HL-60/S4 treated with phorbol 12-myristate 13-acetate at 8.2 ng/mL for 4 days and 3 days (cell line): ENCODE data around the gene ITPRIP.

ENCODE experiments used
- in situ Hi-C: fragments of 300-500 bp; cut with MboI; formaldehyde crosslinking; loops from 2 replicates; pipeline ENCODE4 v1.15.0; 2022; ENCODE audit warnings: low sequenced_read_pairs

Gene ITPRIP

DNA sequence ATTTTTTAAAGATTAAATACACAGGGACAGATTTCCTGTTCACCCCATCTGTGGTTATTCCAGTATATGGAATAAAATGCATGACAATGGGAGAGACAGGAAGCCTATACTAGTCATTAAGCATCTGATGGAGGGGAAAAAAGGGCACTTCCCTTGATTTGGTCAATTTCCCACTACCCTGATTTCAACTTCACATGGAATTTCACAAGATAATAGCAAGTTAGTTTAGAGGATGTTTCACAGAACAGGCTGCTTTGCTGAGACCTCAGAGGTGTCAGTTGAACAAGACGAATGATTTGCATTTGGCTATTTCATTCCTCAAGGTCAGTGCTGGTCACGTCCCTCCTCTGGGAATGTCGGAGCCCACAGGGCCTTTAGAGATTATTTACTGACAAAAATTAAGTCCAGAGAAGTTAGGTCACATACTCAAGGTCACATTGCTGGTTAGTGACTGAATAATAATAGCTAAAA lies 4.7 kb upstream of the ITPRIP start:
- in situ Hi-C loops: loop anchor here (10.0 kb wide), 1 partner anchor 48 kb away; no protein-coding TSS in a partner anchor

DNA sequence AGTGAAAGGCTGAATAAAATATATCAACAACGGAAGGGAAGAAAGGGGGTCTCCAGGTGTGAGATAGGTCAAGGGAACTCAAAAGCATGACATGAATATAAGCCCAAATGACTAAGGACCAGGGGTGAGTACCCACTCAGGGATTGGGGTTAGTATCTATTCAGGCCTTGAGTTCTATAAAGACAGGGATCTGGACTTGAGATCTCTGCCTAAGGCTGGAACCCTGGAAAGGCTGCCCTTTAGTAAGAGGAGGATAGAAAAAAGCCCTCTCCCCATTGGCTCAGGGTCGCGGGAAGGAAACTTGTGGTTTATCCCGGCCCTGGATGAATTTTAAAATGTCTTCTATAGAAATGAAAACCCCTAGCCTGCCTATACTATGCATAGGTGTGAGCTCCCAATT lies 2.4 kb upstream of the ITPRIP start:
- in situ Hi-C loops: loop anchor here (10.0 kb wide), 1 partner anchor 46 kb away; no protein-coding TSS in a partner anchor

DNA sequence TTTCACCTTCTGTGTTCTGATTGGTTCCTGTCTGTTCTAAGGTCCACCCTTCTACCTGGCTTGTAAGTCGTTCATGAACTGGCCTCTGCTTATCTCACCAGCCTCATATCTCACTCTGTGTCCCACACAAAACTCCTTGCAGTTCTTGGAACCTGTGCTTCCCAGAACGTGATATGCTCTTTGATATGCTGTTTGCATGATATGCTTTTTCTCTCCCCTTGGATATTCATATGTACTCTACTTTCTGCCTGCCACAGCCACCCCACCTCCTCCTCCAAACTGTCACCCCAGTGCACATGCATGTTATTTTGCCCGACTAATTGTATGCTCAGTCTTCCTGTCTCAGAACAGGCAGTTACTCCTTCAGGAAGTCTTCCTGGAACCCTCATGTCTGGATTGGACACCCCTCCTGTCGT lies 1.9 kb upstream of the ITPRIP start:
- in situ Hi-C loops: loop anchor here (10.0 kb wide), 1 partner anchor 45 kb away; no protein-coding TSS in a partner anchor

DNA sequence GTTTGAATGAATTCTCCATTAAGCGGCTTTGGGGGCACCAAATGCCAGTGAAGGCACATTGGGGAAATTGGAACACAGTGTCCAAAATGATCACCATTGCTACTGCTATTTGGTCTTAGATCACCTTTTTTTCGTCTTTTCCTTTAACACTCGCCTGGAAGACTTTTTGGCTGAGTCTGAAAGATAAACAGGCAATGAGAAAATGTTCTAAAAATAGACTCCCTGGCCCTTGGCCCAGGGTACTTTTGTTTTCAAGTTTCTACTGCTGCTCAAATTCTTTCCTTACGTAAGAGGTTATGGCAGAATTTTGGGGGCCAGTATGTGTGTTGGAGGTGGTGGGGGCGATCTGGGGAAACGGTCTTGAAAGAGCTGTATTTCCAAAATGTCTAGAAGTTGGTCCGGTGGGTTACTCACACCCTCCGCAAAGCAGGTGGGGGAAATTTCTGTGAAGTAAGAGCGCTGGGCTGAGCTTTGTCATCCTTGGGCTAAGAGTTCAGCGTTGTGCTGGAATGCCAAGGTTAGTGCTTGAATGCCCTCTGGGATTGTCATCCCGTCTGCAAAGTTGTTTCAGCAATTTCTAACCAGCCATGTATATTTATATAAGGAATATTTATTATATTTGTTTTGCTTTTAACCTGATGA lies 1.3 kb upstream of the ITPRIP start:
- in situ Hi-C loops: loop anchor here (10.0 kb wide), 1 partner anchor 45 kb away; no protein-coding TSS in a partner anchor

DNA sequence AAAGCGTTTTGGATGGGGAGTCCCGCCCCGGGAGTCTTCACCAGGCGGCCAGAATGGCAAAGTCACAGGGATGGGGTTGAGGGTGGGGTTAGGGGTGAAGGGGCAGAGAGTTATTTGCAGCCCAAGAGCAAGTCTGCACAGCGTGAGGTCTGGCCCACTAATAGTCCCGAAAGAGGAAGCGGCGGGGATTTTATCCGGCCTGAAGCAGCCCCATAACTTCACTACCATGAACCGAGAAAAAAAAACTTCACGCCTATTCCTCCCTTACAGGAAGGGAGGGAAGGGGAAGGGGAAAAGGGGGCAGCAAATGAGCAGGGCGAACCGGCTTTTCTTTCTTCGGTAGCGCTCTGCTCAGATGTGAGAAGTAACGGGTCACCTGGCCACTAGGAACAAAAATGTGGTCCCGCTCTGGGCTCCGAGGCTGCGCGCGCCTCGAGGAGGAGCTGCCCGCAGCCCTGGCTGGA lies 712 bp downstream of the ITPRIP start:
- in situ Hi-C loops: no loop called here

DNA sequence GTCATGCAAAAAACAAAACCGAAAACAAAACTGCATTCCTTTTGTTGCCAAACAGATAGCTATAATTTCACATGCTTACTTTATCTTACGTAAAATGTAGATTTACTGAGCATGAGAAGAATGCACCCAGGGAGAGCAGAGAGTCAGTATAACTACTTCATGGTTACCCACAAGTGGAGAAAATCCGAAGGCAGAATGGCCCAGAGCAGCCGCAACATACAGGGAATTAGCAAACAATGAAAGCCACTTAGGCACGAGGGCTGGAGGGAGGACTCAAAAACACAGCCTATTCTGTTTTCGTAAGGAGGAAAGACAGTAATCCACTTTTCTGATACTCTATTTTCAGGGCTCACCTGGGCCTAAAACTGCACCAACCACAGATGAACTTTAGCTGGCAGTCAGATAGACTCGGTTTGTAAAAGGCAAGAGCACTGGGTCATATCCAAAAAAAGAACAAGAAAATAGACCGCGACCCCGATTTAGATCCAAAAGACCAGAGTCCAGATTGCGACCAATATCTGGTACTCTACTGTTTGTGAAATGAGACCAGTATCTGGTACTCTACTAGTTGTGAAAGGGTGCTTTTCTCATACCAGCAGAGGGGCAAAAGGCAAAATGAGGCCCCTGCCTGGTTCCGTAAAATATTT lies 1.3 kb downstream of the ITPRIP start:
- in situ Hi-C loops: no loop called here

DNA sequence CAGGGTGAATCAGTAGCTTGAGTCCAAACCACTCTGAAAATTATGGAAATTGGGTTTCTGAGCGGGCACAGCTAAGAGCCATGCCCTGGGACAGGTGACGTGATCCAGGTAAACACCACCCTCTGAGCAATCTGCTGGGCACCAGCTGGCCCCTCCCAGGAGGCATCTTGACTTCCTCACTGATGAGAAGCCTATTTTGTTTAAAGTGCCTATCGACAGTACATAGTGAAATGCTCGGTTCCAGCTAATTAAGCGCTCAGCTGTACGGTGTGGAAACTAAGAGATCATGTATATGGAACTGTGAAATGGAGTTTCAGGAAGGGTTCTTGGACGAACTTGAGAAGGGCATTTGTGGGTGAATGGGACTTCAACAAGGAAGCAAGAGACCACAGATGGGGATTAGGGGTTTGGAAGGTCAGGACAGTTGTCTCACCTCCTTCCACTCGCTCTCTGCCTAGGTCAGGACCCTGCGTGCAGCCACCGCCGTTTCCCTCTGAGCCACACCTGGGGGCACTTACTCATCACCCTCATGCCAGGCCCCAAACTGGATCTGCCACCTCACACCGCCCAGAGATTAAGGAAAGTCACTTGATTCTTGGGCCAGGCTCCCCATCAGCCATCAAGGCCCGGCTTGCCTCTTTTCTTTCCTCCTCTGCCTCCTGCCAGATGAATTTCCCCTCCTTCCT lies 3.2 kb downstream of the ITPRIP start:
- in situ Hi-C loops: no loop called here

DNA sequence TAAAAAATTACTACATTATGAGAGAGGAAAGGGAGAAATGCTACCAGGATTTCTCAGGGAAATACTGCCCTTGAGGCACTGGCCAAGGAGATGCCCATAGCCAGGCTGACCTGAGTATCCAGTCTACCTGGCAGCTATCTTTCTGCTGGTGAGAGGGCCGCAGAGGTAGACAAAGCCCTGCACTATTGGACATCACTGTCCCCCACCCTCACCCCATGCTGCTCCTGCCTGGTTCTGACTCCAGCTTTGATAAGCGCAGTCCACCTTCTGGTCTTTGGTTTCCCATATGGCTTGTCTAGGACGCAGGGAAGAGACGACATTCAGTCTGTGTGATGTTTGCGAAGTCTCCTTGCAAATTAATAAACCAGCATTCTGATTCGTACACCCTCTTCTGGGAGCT lies 3.7 kb downstream of the ITPRIP start:
- in situ Hi-C loops: no loop called here

DNA sequence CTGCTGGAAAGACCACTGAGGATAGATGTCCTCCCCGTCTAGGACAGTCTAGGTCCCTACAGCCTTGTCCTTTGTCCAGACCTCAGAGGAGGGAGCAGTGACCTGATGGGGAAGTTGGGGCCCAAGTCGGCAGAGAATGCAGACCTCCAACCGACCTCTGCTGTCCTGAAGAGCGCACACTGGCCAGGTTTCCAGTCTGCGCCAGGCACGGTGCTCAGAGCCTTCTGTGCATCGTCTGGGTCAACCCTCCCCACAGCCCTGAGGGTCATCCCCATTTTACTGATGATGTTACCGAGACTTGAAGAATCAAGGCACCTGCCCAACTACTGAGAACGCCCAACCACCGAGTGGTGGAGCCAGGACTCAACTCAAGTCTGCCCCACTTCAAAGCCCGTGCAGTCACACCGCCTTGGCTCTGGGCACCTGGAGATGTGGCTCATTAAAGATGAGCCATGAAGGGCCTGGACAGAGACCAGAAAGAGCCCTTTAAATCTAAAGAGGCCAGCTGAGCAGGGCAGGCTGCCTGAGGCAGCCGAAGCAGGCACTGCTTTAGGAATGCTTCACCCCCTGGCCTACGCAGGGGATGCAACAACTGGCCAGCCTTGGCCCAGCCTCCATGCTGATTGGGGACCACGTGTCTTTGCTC lies 4.4 kb downstream of the ITPRIP start:
- in situ Hi-C loops: no loop called here

DNA sequence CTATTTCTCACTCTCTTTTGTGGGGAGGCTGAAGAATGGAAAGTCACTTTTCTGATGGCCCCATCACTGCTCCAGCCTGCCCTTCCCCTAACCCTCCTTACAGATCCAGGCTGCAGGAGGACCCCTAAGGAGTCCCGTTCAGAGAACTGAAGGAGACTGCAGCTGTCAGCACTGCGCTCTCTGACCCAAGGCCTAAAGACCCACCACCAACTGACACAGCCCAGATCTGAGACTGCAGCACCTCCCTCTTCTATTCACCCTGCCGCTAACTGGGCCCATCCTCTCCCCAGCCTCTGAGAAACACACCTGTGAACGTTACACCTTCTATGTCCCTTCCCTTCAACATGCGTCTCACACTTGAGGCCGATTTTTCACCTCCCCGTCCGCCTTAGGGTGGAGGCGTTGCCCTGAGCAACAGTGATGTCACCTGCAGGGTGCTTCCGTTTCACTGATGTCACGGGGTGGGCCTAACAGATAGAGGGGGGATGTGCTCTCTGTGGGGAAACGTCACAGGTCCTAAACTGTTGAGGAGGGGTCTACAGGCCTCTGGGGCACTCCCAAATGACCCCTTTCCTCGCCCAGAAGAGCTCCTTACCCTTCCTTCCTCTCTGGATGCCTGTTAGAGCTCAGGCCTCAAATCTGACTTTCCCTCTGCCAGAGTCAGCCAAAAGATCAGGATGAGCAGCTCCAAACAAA lies 5.1 kb downstream of the ITPRIP start:
- in situ Hi-C loops: no loop called here

DNA sequence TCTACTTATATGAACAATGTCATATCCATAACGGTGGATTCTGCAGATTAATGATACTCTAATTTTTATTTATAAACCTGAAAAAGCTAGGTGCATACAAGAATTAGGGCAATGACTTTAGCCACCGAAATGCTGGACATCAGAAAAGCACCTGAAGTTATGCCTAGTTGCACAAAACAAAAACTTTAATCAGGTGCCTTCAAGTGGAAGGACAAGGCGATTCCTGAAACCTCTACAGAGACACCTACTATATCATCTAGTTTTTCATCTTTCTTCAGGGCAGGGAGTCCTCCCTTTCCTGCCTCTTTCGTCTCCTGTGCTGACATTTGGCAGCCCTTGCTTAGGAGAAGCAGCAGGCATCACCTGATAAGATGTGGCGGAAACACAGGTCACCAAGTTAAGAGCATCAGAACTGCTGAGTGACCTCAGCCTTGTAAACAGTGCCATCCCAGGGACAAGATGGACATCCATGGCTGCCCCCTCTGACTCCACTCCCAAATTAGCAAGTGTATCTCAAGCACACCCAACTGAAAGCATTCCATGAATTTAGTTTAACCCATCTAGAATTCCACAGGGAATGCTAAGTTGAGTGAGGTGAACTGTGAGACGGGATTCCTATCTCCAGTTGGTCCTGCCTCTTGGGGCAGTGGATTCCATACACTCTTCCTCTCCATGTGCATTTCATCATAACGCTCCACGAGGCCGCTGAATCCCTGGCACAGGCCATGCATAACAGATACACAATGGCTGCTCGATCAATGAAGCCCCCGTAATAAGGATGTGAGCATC lies 5.8 kb downstream of the ITPRIP start:
- in situ Hi-C loops: no loop called here

DNA sequence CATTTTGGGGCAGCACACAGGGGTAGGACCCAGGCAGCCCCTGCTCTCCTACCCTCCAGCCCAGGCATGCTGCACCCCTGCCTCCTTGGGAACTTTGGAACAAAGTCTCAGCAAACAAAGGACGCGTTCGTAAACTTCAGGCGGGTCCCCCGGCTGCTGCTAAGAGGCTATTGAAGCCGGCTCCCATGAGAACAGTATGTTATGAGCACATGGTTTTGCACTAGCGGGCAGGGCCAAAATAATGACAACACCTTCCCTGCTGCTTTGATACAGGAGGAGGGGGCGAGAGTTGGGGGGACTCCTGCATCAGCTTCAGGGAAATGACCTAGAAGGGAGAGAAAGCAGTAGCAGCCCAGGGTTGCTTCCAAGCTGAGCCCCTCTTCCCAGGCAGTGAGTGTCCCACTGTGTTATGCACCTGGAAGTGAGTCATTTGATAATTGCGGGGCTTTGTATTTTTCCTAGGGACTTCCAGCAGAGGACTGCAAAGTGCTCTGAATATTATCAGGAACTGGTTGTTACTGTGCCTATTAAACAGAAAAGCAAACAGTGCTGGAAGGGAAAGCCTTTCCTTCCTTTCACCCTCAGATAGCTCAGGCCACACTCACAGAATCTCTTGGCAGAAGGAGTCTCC lies 6.9 kb downstream of the ITPRIP start:
- in situ Hi-C loops: no loop called here

DNA sequence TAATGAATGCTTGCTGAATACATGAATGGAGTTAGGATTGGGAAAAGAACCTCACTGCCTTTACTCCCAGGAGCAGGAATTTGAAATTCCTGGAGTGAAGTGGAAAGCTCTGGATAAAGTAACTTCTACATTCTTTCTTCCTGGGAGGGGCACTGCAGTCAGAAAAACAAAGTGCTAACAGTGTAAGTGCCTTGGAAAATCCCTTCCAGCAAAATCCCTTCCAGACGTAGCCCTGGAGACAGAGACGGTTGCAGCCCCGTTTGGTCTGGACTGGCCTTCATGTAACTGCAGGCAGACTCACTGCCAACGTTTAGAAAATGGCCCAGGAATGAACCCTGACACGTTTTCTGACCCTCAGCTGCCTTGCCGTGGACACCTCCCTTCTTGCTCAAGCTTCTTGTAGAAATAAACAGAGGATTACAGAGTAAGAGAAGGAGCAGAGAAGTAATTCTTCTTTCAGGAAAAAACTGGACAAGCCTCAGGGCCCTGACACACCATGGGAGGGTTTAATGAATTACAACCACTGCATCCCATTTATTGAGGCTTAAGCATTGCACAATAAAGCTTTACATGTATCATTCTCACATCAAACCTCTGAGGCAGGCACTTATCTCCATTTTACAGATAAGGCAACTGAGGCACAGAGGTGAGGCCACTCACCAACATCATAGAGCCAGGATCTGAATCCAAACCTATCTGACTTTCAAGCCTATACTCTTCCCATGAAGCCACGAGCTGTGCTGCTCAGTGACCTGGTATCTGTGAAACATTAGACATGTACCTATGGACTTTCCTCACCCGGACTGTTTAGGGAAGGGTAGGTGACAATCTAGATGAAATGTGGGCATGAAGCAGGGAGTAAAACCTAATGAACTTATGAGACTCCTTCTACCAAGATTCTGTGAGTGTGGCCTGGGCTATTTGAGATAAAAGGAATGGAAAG lies 7.8 kb downstream of the ITPRIP start:
- in situ Hi-C loops: no loop called here

DNA sequence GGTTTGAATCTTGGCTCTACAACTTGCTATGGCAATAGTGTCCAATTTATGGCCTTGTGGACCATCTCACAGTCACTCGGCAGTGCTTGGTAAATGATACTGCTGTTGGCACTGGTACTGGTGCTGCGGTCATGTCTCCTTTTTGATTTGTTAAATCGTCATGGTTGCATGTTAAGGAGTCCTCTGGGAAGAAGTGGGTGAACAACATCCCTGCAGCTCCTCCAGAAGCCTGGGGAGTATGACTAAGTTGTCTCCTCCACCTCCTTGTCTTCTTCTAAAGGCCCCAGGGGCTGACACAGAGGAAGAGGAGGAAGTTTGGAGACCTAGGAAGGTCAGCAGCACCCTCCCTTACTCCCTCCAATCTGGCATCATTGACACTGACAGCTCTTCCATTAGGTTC lies 8.5 kb downstream of the ITPRIP start:
- in situ Hi-C loops: no loop called here

DNA sequence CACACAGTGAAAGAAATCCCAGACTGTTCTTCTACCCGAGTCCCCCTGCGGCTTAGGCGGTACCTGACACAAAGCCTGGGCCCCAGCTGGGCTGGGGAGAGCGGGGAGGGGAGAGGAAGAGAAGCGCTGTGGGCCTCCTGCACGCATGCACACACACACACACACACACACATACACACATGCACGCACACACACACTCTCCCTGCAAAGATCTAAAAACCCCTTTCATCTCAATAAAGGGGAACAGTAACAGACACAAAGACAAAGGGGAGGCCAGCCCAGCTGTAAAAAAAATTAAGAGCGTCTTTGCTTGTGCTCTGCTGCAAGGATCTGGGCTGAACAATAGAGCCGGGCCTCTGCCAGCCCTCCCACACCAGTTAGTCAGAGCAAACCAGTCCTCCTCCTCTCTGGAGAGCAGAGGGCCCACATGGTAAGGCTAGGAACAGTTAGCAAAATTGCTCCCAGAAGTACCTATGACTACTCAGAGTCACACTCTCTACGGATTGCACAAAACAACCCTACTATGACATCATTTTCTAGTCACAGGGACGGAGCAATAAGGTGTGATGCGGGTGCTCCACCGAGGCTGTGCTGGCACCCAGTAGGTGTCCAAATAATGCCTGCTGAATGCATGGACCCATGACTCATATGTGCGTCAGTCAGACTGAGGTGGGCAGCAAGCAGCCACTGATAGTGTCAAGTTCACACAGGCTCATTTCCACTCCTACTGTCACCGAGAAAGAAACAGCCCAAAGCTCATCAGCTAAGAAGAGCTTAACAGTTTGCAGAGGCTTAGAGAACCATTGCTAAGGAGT lies 9.2 kb downstream of the ITPRIP start:
- in situ Hi-C loops: no loop called here

DNA sequence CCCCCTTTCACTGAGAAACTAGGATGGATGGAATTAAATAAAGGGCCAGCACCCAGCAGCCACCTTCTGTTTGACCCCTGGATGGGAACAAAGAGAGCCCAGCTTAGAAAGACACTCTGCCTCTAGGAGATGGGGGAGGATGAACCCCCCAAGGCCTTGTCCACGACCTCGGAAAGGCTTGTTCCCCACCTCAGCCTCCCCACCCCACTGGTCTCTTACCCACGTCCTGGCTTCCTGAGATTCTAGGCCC lies 9.7 kb downstream of the ITPRIP start:
- in situ Hi-C loops: no loop called here

DNA sequence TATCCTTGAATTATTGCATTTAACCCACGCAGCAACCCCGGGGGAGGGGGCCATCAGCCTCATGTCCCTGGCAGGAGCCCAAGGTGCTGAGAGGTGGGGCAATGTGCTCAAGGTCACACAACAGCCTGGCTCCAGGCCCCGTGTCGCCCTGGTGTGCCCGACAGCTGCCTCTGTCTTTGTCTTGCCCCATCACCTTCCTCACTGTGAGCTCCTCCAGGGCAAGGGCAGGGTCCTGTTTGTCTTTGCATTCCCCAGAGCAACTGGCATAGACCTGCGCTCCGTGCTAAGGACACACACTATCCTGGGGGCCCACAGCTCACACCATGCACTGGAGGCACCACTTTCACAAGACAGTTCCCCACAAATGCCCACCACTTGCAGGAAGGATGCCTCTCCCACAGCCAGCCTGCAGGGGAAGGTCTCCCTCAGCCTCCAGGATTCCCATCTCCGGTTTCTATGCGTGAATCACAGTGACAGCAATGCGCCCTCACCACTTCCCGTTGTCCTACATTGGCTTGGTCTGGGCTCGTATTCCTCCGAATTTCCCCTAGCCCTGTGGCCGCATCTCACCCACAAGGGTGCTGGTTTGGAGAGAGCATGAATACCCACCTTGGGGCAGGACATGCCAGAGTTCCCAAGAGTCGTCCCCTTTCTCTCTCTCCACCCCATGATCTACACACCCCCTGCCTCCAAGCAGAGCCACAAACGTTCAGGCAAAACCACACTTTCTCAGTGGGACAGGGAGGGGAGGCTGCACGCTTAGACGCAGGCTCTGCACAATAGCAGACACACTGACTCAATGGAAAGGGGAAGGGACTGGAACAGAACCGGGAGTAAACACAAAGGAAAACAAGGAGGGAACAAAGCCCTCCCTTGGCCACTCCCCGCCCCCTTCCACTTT lies 10.3 kb downstream of the ITPRIP start:
- in situ Hi-C loops: no loop called here
